ENCODE data around the gene KIF1B.

KIF1B gene

GRCh38 chr1:10326251-10326650, 115.9 kb downstream of the KIF1B start:
- H3K4me1 ChIP-seq (ENCODE audit: control insufficient read depth, insufficient read depth, low read length, poor library complexity, severe bottlenecking), result no peaks in the 10 kb centered on the region
- H3K27ac ChIP-seq (ENCODE audit: low read depth, low read length, severe bottlenecking), result no peak overlapping the region
- 94 to 95% methylated on average over 6 of the region's 11 CpGs for WGBS, 2 experiments (ENCODE audit: insufficient coverage in 2 of 2)
- peaks cover 63% of the 10 kb centered on the region for H3K36me3 ChIP-seq (ENCODE audit: control insufficient read depth, insufficient read depth, low read length)
- no peaks in the 10 kb centered on the region for H3K9me3 ChIP-seq (ENCODE audit: control insufficient read depth, low read length)
- H3K4me3 ChIP-seq (ENCODE audit: extremely low read depth, insufficient read depth, low read length, poor library complexity, severe bottlenecking), result no peak overlapping the region

GRCh38 chr1:10328180-10328963, 118.0 kb downstream of the KIF1B start:
- H3K9me3 ChIP-seq (ENCODE audit: control insufficient read depth, low read length), result no peaks in the 10 kb centered on the region
- H3K27ac ChIP-seq (ENCODE audit: low read depth, low read length, severe bottlenecking), result no peak overlapping the region
- H3K4me1 ChIP-seq (ENCODE audit: control insufficient read depth, insufficient read depth, low read length, poor library complexity, severe bottlenecking), result no peaks in the 10 kb centered on the region
- H3K36me3 ChIP-seq (ENCODE audit: control insufficient read depth, insufficient read depth, low read length), result peaks cover 45% of the 10 kb centered on the region
- no peak overlapping the region for H3K4me3 ChIP-seq (ENCODE audit: extremely low read depth, insufficient read depth, low read length, poor library complexity, severe bottlenecking)
- 96 to 100% methylated on average over 5 to 6 of the region's 6 CpGs for WGBS, 2 experiments (ENCODE audit: insufficient coverage in 2 of 2)

GRCh38 chr1:10337436-10337835, 127.1 kb downstream of the KIF1B start:
- peak overlapping the region; percentile 31 for H3K27ac ChIP-seq (ENCODE audit: low read depth, low read length, severe bottlenecking)
- H3K4me1 ChIP-seq (ENCODE audit: control insufficient read depth, insufficient read depth, low read length, poor library complexity, severe bottlenecking), result peaks cover 7% of the 10 kb centered on the region
- no peak overlapping the region for H3K4me3 ChIP-seq (ENCODE audit: extremely low read depth, insufficient read depth, low read length, poor library complexity, severe bottlenecking)
- 90% methylated on average over 1 of the region's 3 CpGs; no CpG with 5 or more reads in 1 of the 2 experiments for WGBS, 2 experiments (ENCODE audit: insufficient coverage in 2 of 2)
- H3K36me3 ChIP-seq (ENCODE audit: control insufficient read depth, insufficient read depth, low read length), result peaks cover 57% of the 10 kb centered on the region
- H3K9me3 ChIP-seq (ENCODE audit: control insufficient read depth, low read length), result no peaks in the 10 kb centered on the region

GRCh38 chr1:10338047-10338446, 127.7 kb downstream of the KIF1B start:
- peak overlapping the region; percentile 31 for H3K27ac ChIP-seq (ENCODE audit: low read depth, low read length, severe bottlenecking)
- WGBS, 2 experiments (ENCODE audit: insufficient coverage in 2 of 2), result 22% methylated on average over 1 of the region's 2 CpGs; no CpG with 5 or more reads in 1 of the 2 experiments
- peaks cover 7% of the 10 kb centered on the region for H3K4me1 ChIP-seq (ENCODE audit: control insufficient read depth, insufficient read depth, low read length, poor library complexity, severe bottlenecking)
- no peak overlapping the region for H3K4me3 ChIP-seq (ENCODE audit: extremely low read depth, insufficient read depth, low read length, poor library complexity, severe bottlenecking)
- H3K36me3 ChIP-seq (ENCODE audit: control insufficient read depth, insufficient read depth, low read length), result peaks cover 64% of the 10 kb centered on the region
- H3K9me3 ChIP-seq (ENCODE audit: control insufficient read depth, low read length), result no peaks in the 10 kb centered on the region

GRCh38 chr1:10338611-10339010, 128.2 kb downstream of the KIF1B start:
- peaks cover 69% of the 10 kb centered on the region for H3K36me3 ChIP-seq (ENCODE audit: control insufficient read depth, insufficient read depth, low read length)

GRCh38 chr1:10339036-10339567, 128.7 kb downstream of the KIF1B start:
- no peak overlapping the region for H3K4me3 ChIP-seq (ENCODE audit: extremely low read depth, insufficient read depth, low read length, poor library complexity, severe bottlenecking)
- H3K27ac ChIP-seq (ENCODE audit: low read depth, low read length, severe bottlenecking), result peak overlapping the region; percentile 36
- H3K4me1 ChIP-seq (ENCODE audit: control insufficient read depth, insufficient read depth, low read length, poor library complexity, severe bottlenecking), result peaks cover 7% of the 10 kb centered on the region
- peaks cover 72% of the 10 kb centered on the region for H3K36me3 ChIP-seq (ENCODE audit: control insufficient read depth, insufficient read depth, low read length)
- H3K9me3 ChIP-seq (ENCODE audit: control insufficient read depth, low read length), result no peaks in the 10 kb centered on the region
- no CpG with 5 or more reads among the region's 4 CpGs for WGBS, 2 experiments (ENCODE audit: insufficient coverage in 2 of 2)

More at GRCh38 chr1:10338611-10339010, 128.2 kb downstream of the KIF1B start:
- H3K27ac ChIP-seq (ENCODE audit: low read depth, low read length, severe bottlenecking), result no peak overlapping the region
- no peak overlapping the region for H3K4me3 ChIP-seq (ENCODE audit: extremely low read depth, insufficient read depth, low read length, poor library complexity, severe bottlenecking)
- 87 to 88% methylated on average over 6 of the region's 6 CpGs for WGBS, 2 experiments (ENCODE audit: insufficient coverage in 2 of 2)
- no peaks in the 10 kb centered on the region for H3K9me3 ChIP-seq (ENCODE audit: control insufficient read depth, low read length)
- H3K4me1 ChIP-seq (ENCODE audit: control insufficient read depth, insufficient read depth, low read length, poor library complexity, severe bottlenecking), result peaks cover 7% of the 10 kb centered on the region

GRCh38 chr1:10339815-10340214, 129.4 kb downstream of the KIF1B start:
- Histone ChIP-seq H3K27ac (ENCODE audit: low read depth, low read length, severe bottlenecking) (peak overlapping the region; percentile 36), H3K9me3 (ENCODE audit: control insufficient read depth, low read length) (no peaks in the 10 kb centered on the region), H3K4me3 (ENCODE audit: extremely low read depth, insufficient read depth, low read length, poor library complexity, severe bottlenecking) (no peak overlapping the region), H3K4me1 (ENCODE audit: control insufficient read depth, insufficient read depth, low read length, poor library complexity, severe bottlenecking) (peaks cover 7% of the 10 kb centered on the region), H3K36me3 (ENCODE audit: control insufficient read depth, insufficient read depth, low read length) (peaks cover 72% of the 10 kb centered on the region)
- 23 to 25% methylated on average over 2 to 4 of the region's 5 CpGs for WGBS, 2 experiments (ENCODE audit: insufficient coverage in 2 of 2)

- Histone ChIP-seq H3K27ac (ENCODE audit: low read depth, low read length, severe bottlenecking) (no peak overlapping the region), H3K36me3 (ENCODE audit: control insufficient read depth, insufficient read depth, low read length) (peaks cover 73% of the 10 kb centered on the region), H3K4me1 (ENCODE audit: control insufficient read depth, insufficient read depth, low read length, poor library complexity, severe bottlenecking) (peaks cover 7% of the 10 kb centered on the region)
These were observed 130.7 kb downstream of the KIF1B start for GRCh38 chr1:10340930-10341590.

GRCh38 chr1:10347109-10347508, 136.7 kb downstream of the KIF1B start:
- Histone ChIP-seq H3K27ac (ENCODE audit: low read depth, low read length, severe bottlenecking) (no peak overlapping the region), H3K9me3 (ENCODE audit: control insufficient read depth, low read length) (no peaks in the 10 kb centered on the region), H3K4me1 (ENCODE audit: control insufficient read depth, insufficient read depth, low read length, poor library complexity, severe bottlenecking) (no peaks in the 10 kb centered on the region), H3K4me3 (ENCODE audit: extremely low read depth, insufficient read depth, low read length, poor library complexity, severe bottlenecking) (no peak overlapping the region), H3K36me3 (ENCODE audit: control insufficient read depth, insufficient read depth, low read length) (peaks cover 87% of the 10 kb centered on the region)

More at GRCh38 chr1:10340930-10341590, 130.7 kb downstream of the KIF1B start:
- H3K4me3 ChIP-seq (ENCODE audit: extremely low read depth, insufficient read depth, low read length, poor library complexity, severe bottlenecking), result no peak overlapping the region
- no CpG with 5 or more reads among the region's 2 CpGs for WGBS, 2 experiments (ENCODE audit: insufficient coverage in 2 of 2)
- H3K9me3 ChIP-seq (ENCODE audit: control insufficient read depth, low read length), result no peaks in the 10 kb centered on the region

GRCh38 chr1:10353282-10353681, 142.9 kb downstream of the KIF1B start:
- no peak overlapping the region for H3K27ac ChIP-seq (ENCODE audit: low read depth, low read length, severe bottlenecking)
- H3K4me1 ChIP-seq (ENCODE audit: control insufficient read depth, insufficient read depth, low read length, poor library complexity, severe bottlenecking), result no peaks in the 10 kb centered on the region
- 34 to 67% methylated on average over 1 to 3 of the region's 4 CpGs for WGBS, 2 experiments (ENCODE audit: insufficient coverage in 2 of 2)
- peaks cover 62% of the 10 kb centered on the region for H3K36me3 ChIP-seq (ENCODE audit: control insufficient read depth, insufficient read depth, low read length)
- H3K4me3 ChIP-seq (ENCODE audit: extremely low read depth, insufficient read depth, low read length, poor library complexity, severe bottlenecking), result no peak overlapping the region
- no peaks in the 10 kb centered on the region for H3K9me3 ChIP-seq (ENCODE audit: control insufficient read depth, low read length)
